GM21367 (cell line): Measurements from ENCODE around the gene DGKG.

ENCODE experiments used
- ATAC-seq: cut with Tn5 transposase; IDR thresholded peaks from one replicate; pipeline ENCODE4 v1.9.1; 2021; ENCODE audit not compliant: unreplicated experiment

DGKG gene

DNA sequence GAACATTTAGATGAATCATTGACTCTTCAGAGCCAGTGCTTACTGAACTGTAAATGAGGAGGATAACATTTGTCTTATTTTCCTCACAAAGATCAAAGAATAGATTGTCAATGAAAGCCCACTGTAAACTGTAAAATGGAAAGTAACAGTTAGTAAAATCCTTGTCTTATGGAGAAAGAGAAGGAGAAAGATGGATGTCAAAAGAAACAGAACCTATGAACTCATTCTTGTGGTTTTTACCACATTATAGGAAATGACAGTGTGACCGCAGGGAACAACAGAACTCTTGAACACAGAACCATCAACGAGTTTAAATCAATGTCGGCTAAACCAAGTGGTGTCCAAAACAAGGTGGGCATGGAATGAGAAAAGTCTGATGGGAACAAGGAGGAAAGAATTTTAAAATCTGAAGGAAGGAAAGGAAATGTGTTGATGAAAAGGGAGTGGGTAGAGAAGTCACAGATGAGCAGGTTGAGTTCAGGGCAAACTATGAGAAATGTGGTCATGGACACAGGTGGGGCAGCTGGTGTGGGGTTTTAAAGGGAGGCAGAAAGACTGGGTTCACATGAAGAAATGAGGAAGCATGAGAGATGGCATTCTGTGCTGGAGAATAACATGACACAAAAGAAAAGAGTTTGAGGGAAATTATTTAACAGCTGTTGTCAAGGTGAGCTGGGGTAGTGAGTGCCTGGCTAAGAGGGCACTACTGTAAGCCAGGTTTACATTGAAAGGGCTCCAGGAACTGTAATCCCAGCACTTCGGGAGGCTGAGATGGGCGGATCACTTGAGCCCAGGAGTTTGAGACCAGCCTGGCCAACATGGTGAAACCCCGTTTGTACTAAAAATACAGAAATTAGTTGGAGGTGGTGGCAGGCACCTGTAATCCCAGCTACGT, 210.7 kb downstream of the DGKG start:
- ATAC-seq = no peak

DNA sequence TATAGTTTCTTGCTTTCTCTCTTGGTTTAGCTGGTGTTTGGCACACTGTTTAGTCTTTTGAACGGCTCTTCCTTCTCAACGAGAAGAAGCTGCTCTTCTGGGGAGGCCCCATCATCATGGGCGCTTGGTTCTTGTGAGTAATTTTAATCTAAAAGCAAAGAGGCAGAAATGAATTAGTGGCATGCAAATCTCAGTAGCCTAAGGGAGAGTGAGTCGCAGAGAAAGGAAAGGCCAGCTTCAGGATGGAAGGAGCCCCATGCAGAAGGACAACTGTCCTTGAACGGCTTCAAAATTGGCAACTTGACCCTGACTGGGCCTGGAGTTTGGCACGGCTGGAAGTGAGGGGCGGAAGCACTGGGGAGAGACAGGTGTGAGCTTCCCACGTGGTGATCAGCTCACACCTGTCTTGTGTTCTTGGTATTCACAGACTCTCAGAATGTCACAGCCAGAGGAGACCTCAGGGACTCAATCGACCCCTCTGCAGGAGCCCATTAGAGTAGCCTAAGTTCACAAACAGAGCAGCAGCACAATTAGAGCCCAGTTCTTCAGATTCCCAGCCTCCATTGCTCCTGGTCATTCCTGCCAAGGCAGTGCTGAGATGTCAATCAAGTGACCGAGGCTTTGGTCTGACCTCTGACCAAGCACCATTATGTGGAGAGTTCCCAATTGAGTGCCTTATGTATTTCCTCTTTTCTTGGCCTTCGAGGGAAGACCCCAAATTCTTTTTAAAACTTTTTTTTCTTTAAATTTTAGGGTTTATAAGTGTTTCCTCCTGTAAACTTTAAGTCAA, 211.8 kb downstream of the DGKG start:
- ATAC-seq = no peak

DNA sequence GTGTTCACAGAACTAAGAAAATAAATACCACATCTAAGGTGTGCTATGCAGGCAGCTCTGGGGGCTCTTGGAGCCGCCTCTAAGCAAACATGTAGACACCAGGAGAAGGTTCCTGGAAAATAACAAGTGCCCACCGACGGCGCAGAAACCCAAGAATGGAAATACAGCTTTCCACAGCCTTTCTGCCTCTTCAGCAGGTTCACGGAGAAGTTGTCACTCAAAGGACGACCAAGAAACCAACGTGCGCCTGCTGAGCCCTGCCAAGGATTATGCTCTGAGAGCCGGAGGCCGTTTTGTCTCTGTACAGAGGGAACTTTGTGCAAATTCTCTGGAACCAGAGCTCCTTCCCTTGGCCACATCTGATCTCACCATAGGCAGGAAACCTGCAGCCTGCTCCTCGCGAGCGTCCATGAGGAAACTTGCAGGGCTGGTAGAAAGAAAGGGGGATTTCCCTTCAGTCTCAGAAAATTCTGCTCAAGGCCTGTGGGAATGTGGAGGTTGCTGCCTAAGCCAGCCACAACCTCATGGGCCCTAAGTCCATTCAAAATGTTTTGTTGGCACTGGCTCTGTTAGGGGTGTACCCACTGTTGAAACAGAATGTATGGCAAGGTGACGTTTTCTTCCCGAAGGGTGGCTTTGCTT, 212.6 kb downstream of the DGKG start:
- no peak for ATAC-seq

DNA sequence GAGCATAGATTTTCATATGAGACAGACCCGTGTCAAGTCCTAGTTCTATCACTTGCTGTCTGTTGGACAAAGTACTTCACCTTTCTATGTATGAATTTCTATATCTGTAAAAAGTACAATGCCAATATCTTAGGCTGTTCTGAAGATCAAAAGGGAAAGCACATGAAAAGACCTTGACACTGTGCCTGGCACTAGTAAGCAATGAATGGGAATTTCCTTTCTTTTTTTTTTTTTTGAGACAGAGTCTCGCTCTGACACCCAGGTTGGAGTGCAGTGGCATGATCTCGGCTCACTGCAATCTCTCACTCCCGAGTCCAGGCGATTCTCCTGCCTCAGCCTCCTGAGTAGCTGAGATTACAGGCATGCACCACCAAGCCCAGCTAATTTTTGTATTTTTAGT, 217.8 kb downstream of the DGKG start:
- ATAC-seq = no peak

DNA sequence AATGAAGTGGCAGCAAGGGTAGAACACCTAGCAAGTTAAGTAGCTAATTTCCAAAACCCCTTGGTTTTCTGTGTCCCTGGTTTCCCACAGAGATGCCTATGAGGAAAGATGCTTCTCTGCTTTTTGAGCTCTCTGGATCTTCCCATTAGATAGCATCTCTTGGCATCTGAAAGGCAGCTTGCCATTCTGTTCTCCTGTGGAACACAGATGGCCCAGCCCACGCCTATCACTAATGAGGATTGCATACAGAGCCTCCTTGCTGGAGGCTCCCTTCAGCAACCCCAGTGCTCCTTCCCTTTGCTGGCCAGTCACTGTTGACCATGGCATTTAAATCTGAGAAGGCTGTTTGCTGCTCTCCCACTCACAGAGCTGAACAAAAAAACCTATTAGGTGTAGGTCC, 218.8 kb downstream of the DGKG start:
- ATAC-seq = no peak

DNA sequence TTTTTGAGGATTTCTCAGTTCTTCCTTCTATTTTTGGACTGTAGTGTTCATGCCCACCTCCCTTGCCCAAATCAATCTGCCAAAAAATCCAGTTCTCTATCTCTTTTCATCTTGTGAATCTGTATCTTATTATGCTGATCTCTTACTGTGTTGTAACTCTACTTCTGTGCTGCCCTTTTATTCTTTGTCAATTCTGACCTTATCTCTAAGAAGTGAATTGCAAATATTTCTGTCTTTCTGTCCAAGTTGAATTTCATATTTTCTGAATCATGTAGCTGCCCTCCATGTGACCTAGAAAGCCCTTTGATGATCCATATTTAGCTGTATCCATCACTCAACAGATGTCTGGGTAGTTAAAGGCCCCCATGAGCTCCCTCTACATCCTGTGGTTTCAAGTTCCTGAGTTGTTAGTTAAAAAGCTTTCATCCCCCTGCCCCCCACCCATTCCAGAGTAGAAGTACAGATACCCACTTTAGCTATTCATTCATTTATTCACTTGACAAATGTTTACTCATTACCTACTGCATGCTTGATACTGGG, 219.6 kb downstream of the DGKG start:
- ATAC-seq = no peak

DNA sequence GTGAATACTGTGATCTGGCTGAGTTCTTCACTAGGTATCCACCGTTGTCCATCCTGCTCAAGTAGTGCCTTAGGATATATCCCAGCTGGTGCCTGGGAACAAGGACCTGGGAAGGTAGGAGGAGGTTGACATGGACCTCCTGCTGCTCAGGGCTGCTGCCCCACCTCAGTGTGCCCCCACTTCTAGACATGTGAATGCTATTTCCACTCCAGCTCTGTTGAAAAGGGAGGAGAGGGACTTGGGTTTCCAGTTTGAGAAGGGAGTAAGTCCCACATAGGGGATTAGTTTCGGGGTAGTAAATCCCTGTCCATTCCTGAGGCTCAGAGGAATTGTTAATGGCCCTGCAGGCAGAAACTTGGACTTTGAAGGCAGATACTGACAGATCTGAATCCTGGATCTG, 220.2 kb downstream of the DGKG start:
- ATAC-seq = no peak

DNA sequence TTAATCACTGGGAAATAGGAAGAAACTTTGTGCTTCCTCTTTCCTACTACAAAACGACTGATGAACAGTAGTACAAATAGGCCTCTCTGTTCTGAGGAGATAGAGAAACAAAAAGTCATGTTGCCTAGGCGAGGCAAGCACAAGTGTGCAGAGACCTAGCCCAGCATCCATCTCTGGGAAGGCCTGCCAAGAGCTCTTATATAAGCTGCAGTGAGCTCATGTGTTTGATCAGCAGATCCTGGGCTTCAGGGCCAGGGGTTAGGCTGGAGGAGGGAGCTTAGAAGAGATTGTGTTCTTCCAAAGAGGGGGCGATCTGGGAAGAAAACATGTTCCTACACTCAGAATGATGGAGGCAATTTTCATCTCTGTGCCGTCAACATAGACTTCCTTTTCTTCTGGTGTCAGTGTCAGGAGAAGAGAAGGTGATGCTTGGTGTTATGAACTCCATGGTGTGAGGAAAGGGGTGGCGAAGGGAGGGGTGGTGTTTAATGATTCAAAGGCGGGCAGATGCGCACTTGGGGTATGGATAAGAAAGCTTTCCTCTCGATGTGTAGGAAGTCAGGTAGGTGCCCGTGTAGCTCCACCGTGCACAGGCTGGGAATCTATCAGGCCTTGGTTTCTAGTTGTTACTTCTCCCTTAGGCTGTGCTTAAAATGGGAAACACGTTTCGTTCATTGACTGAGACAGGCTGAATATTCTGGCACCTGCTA, 223.6 kb downstream of the DGKG start:
- ATAC-seq = no peak

DNA sequence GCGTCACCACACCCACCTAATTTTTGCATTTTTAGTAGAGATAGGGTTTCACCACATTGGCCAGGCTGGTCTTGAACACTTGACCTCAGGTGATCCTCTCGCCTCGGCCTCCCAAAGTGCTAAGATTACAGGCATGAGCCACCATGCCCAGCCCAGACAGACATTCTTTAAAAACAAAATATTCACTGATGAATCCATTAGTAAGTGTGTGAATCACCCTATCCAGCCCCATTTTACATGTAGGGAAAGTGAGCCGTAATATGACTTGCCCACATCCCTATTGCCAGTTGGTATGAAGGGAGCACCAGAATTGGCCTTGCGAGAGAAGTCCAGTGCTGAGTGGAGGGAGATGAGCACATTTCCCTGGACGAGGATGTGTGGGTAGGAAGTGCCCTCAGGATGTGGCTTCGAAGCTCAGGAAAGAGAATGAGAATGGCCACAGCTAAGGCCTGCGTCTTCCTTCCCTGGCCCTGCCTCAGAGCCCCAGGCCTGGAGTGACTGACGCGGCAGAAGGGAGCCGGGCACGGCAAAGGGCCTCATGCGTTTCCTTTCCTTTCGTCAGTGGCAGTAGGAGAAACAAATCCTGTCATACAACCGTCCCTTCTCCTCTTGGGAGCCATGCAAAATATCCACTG, 224.9 kb downstream of the DGKG start:
- ATAC-seq = no peak

DNA sequence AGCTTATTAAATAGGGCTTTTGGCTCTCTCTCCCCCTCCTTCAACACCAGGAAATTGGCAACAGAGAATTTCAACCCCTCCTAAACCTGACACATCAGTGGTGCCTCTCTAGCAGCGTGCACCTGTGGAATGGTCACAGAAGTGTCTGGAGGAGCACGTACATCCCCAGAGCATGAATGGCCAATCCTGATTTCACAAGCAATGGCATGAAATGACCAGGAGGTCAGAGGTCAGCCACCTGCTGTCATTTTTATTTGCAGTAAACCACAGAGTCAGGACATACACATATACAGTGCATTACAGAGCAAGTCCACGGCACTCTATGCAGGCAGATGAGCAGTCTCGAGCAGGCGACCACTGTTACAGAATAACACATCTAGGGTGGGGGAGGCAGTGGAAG, 228.1 kb downstream of the DGKG start:
- ATAC-seq = no peak

DNA sequence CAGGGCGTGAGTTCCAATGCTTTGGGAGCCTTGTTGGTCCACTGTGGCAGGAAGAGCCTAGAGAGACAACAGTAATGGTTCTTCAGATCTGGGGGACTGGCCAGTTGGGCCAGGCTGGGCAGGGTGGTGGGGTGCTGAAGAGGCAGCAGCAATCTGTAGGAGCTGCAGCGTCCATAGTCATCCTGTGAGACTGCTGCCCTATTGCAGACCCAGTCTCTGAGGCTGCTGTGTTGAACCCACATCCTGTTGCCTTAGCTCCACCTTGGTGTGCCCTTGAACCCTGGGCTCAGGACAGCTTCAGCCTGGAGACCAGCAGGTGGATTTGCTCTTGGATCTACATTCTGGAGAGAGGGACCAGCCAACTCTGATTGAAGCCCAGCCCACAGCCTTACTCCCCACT, 229.5 kb downstream of the DGKG start:
- no peak for ATAC-seq

DNA sequence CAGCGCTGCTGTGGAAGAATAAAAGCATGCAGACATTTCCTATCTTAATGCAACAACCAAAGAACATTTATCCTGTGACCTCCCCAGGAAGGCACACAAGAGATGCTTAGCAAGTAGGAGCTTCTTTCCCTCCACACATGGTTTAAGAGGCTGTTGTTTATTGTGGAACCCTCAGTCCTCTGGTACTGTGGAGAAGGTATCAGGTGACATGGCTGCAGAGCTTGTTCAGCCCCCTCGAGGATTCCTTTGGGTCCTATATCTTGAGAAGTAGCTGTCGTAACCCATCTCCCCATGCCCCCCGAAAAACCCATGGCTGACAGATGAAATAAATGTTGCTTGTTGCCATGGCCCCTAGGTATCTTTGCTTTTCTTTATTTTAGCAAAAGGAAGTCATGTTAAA, 232.8 kb downstream of the DGKG start:
- no peak for ATAC-seq

DNA sequence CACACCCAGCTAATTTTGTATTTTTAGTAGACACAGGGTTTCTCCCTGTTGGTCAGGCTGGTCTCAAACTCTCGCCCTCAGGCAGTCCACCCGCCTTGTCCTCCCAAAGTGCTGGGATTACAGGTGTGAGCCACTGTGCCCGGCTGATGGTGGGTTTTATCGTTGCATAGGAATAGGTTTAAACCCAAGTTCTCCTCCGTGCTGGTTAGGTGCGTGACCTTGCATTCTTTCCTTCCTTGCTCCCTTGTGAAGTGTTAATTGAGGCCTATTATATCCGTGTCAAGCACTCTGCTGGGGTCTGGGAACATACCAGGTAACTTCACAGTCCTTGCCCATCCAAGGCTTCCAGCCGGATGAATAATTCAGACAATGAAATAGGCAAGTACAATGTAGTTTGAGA, 233.9 kb downstream of the DGKG start:
- no peak for ATAC-seq

DNA sequence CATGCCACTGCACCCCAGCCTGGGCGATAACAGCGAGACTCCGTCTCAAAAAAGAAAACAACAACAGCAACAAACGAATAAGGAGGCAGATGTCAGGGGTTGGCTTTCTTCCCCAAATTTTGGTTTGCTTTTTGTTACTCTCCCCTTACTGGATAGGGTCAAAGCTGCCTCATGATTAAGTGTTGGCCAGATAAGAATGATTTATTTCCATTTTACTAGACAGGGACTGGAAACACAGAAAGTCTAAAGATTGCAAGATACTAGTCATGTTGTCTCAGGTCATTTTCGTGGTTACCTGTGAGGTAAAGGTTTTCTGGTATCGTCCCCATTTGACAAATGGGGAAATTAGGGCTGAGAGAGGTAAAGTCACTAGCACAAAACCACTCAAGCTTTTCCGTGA, 234.6 kb downstream of the DGKG start:
- ATAC-seq = no peak

DNA sequence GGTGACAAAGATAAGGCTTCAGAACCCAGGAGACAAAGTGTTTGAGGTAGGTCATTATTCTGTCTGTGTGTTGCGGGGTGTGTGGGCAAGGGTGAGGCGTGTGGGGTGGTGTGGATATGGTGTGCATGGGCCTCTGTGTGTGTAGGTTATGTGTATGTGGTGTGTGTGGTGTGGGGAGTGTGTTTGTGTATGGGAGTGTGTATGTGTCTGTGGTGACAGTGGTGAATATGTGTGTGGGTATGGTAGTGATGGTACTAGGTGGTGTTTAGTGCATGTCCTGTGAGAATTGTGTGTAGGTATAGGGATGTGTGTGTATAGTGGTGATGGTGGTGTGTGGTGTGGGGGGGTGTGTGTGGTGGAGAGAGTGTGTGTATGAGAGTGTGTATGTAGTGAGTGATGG, 236.9 kb downstream of the DGKG start:
- no peak for ATAC-seq

DNA sequence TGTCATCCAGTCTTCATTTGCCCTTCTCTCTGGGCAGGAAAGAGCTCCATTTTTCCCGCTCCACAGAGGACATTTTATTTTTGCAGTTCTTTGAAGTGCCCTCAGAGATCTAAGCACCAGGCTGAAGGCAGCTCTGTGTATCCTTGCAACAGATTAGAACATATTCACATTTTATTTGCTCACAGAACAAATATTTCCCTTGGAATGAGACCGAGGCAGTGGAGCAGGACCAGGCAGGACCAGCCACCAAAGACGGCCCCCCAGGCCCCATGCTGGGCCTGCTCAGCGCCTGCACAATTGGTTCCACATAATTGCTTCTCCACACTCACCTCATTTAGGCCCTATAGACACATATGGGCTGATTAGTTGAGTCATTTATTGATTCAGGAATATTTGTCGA, 237.4 kb downstream of the DGKG start:
- no peak for ATAC-seq

DNA sequence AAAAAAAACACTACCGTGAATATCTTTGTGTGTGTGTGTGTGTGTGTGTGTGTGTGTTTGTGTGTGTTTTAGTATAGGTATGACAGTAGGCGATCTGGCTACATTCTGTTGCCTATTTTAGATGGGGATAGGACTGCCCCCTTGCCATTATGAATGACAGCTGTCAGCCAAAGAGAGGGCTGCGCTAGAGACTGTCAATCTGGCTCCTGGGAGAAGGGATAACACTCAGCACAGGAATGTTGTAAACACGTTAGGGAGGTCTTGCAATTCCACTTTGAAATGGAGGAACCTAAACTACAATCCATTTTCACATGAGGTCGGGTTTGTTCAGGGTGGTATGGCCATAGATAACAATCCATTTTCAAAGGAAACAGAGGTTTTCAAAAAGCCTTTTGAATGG, 239.0 kb downstream of the DGKG start:
- no peak for ATAC-seq

DNA sequence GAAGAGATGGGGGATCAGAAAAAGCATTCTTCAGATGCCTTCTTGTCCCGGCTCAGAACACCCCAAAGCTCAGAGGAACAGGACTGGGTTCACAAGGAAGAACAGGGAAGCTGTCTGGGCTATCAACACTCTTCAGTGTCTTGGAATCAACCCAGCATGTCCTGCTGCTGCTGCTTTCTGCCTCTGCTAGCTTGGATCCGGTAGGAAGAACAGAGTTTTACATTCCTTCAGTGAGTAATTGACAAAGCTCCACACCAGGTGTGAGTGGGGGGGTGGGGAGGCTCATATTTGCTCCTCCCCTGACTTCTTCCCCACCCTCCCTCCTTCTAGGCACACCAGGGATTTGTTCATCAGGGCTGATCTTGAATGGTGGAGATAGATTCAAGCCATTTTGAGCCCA, 240.1 kb downstream of the DGKG start:
- no peak for ATAC-seq

DNA sequence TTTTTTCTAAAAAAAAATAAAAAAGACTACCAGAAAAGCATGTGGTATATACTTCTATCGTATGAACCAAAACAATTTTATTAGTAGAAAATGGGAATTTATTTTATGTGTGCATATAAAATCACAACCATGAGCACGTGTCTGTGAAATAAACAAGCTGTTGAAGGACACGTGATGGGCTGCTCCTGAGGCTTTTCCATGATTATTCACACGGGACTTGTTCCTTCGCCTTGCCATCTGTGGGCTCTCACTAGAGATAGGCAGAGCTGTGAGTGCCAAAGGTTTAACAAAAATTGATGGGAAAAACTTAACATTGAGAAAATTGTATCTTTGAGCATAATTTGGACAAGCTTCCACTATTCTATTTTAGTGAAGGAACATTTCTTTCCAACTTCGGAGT, 240.8 kb downstream of the DGKG start:
- no peak for ATAC-seq

DNA sequence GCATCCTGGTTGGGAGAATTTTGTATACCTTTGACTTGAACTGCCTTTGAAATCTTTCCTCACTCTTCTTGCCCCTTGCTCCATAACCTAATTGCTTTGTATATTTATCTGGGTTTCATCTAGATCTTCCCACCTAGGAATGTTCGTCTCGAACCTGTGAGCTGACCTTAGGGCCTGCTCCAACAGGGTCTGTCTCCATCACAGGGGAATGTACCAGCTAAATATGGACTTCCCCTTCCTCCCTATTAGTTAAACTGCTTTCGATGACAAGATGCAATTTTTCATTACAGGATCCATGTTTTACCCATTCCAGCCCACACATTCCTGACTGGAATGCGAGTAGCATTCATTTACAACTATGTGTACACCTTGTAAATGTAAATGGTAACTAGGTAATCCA, 242.5 kb downstream of the DGKG start:
- ATAC-seq = no peak

DNA sequence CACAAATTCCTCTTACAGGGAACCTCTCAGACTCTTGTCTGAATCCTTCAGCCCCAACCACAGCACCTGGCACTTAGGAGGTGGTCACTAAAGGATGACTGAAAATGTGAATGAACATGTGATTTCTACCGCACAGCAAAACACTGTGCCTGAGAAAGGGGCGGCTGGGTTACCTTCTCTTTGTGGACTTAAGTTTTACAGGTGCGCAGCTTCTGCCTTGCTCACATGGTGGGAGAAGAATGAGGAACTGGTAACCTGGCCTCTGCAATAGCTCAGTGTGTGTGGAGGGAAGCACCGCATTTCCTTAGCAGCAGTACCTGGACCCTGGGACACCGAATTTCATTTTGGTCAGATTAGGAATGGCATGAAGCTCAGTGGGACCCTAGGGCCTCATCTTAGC, 243.3 kb downstream of the DGKG start:
- no peak for ATAC-seq
